Activated CD8-positive, alpha-beta memory T cell treated with anti-CD3 and anti-CD28 coated beads for 4 hours (primary cell): ENCODE measurements around the gene TMEM273.
A peak's percentile ranks its signal among the peaks of the same experiment; 100 is the strongest.
"Not testable (repeated sequence)": the region's sequence is repeated elsewhere in the genome, so short reads cannot be mapped to it uniquely, and the experiment has no call there.

Experiments
- DNase-seq, 2 donors: peaks; one replicate each; pipeline ENCODE4 v3.0.0-alpha.2; 2020; ENCODE audit warnings: low read depth in 2 of 2

TMEM273 gene

DNA sequence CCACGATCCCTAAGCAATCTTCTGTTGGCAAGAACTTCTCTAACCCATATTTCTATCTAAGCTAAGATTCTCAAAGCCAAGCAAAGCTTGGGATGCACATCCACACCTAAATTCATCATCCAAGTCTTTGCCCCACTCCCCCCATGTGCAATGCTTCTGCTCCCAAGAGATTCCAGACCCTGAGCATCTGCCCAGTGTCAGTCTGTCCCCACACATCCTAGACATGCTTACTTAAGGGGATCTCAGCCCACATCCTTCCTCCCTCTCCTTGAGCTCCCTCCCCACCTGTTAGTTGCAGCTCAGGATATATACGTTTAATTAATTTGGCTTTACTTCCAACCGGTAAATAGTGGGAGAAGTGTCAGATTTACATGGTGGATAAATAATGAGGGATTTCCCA is 17.0 kb upstream of the TMEM273 start:
- no peak for DNase-seq

DNA sequence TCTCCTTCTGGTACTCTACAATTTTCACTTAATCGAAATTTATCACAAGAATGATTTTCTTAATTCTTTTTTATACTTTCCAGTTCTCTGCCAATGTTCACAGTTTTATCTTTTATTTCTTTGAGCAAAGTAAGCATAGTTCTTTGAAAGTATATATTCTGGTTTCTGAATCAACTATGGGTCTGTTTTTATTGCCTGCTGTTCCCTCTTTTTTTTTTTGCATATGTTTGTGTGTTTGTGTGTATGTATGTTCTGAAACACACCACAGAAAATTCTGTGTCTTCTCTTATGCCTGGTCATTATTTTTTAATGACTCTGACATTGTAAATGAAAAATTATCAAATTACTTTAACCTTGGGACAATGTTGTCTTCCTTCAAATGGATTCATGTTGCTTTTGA is 15.9 kb upstream of the TMEM273 start:
- DNase-seq, result no peak

DNA sequence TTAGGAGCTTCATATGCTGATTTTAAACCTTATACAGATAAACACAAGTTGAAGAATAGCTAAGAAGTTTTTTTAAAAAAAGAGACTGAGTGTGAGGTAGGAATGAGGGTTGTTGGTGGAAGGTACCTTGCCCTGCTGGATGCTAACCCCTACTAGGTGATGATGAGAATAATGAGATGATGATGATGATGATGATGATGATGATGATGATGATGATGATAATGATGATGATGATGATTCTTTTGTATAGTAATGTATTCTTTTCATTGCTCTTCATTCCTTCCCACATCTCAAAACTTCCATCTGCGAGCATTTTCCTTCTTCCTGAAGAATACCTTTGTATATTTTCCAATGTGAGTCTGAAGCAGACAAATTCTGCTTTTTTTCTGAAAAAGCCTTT is 14.1 kb upstream of the TMEM273 start:
- DNase-seq, result no peak

DNA sequence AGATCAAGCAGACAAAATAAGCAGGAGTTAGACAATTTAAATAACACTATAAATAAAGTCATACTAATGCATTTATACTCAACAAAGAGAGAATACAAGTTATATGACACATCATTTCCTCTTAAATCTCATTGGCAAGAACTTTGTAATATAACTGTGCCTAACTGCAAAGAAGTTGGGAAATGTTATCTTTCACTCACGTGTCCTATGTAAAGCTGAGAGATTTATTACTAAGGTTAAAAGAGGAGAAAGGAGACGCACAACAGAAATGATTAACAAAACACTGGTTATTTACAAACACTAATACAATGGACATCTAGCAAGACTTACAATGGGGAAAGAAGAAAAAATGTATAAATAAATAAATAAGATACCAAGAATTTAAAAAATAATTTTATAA is 12.7 kb upstream of the TMEM273 start:
- no peak for DNase-seq

DNA sequence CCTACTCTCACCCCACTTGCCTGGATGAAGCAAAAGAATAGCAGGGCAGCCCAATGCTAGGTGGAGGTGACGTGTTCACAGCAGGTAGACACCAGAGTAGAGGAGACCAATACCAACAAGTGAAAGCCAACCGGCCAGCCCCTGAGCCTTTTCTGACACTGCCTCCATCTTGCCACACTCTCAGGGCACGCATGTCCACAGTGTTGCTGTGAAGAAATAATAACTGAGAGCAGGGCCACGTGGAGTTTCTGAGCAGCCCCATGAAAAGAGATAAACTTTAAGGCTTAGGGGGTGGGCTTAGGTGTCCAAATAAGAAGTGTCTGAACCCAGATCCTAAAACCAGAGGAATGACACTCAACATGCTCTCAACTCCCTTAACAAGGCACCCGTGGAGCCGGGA is 9.0 kb upstream of the TMEM273 start:
- DNase-seq, result no peak

DNA sequence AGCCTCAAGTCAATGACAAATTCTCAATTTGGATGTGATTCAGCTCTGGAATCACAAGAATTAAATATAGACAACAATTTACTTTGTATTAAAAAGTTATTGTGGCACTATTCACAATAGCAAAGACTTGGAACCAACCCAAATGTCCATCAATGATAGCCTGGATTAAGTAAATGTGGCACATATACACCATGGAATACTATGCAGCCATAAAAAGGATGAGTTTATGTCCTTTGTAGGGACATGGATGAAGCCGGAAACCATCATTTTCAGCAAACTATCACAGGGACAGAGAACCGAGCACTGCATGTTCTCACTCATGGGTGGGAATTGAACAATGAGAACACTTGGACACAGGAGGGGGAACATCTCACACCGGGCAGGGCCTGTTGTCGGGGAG is 7.7 kb upstream of the TMEM273 start:
- not testable (repeated sequence) for DNase-seq

DNA sequence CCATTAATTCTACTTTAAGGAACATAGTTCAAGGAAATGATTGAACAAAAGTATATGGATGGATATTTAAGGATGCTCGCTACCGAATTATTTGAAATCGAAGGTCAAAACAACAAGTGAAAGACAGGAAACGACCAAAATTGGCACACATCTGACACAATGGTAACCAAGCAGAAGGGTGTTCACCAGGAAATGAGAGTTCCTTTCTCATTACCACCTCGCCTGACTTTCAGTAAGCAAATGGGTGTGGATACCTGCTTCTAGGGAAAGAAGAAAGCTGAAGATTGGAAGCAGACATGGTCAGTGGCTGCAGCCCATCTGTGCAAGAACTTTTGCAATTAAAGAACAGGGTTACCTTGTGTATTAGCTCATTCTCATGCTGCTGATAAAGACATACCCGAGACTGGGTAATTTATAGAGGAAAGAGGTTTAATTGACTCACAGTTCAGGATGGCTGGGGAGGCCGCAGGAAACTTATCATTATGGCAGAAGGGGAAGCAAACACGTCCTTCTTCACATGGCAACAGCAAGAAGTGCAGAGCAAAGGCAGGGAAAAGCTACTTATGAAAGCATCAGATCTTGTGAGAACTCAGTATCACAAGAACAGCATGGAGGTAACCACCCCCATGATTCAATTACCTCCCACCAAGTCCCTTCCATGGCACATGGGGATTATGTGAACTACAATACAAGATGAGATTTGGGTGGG is 6.2 kb upstream of the TMEM273 start:
- no peak for DNase-seq

DNA sequence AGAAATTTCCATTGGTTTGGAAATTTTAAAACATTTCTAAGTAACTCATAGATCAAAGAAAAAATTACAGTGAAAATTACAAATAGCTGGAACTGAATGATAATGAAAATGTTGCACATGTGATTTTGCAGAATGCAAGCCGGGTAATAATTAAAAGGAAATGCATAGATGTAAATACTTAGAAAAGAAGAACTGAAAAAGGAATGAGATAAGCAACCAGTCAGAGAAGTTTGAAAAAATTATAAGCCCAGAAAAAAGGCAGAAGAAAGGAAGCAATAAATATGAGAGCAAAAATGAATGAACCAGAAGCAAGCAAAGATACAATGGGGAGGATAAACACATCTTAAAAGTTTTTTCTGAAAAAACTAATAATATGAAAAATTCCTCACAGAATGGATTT is 3.2 kb upstream of the TMEM273 start:
- DNase-seq, result no peak

DNA sequence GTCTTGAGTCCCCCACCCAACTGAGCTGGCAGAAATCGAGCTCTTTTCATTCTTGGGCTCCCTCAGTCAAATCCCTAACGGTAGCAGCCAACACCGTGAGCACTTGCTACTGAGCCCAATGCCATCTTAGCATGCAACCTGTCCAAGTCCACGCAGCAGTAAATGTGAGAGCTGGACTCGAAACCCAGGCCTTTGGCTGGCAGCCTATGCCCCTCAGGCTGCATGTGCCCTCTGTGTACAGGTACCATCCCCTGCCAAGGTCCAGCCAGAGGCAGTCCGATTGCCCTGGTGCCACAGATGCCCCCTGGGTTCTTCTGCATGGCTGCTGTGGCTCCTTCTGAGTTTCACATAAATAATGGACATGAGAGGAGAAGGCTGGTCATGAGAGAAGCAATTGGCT is 1.2 kb upstream of the TMEM273 start:
- no peak for DNase-seq

DNA sequence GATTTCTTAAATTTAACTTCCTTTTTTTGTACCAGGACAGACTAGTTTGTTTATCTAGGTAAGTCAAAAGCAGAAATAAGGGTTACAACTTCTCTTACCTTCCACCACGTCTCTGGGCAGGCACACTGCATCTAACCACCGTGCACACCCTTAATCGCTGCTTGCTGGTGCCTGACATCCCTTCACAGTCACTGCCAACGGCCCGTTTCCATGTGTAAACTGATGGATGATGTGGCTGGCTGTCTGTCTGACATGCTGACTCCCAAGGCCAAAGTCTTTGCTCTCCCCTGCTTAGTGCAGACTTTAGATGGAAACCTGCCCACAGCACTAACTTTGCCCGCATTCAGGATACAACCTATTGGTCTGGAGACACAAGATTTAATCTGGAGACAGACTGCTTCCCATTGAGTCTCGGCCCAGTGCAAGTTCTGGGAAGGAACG is 1.1 kb downstream of the TMEM273 start:
- no peak for DNase-seq

DNA sequence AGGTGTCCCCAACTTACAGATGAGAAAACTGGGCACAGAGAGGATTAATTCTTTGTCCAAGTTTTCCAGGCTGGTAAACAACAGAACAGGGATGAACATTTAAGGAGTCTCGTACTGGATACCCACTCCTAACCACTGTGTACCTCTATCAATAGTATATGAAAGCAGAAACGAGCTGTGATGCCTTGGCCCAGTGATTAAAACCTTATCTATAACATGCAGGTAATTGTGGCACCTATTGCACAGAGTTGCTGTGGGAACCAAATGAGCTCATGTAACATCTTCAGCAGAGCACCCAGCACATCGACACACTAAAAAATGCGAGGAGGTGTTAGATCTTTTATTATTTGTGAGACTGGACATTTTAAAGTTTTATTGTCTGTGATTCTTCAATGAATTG is 1.6 kb downstream of the TMEM273 start:
- DNase-seq, result no peak

DNA sequence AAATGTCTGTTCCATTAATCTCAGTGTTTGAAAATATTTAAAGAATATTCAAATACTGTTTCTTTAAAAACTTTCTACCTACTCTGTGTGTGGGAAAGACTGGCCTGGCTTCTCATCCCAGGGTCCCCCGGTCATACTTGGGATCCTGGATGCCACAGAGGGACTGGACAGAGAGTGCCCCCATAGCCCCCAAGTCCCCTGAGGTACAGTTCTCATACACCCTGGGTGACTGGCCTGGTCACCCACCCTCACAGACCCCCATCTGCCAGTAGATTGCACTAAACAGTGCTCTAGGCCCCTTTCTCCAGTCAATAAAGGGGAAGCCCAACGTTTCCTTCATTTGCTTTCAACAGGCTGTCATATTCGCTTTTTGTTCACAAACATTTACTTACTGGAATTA is 3.0 kb downstream of the TMEM273 start:
- DNase-seq, result no peak

DNA sequence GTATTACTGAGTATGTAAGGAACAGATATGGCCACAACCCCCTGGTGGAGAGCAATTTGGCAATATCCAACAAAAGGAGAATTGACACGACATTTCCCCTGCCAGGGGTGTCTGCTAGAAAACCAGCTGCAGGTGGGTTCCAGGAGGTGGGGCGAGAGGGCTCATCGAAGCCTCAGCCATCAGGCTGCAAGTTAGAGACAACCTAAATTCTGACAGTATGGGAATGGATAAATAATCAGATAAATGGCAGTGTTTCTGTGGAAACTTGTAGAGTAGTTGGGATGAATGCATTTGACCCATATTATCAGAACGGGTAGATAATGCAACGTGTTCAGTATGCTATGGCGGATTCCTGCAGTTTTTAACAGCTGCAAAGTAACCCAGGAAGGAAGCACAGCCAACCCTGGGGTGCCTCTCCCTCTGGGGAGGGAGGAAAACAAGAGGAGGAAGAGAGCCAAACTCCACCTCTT is 3.5 kb downstream of the TMEM273 start:
- no peak for DNase-seq

DNA sequence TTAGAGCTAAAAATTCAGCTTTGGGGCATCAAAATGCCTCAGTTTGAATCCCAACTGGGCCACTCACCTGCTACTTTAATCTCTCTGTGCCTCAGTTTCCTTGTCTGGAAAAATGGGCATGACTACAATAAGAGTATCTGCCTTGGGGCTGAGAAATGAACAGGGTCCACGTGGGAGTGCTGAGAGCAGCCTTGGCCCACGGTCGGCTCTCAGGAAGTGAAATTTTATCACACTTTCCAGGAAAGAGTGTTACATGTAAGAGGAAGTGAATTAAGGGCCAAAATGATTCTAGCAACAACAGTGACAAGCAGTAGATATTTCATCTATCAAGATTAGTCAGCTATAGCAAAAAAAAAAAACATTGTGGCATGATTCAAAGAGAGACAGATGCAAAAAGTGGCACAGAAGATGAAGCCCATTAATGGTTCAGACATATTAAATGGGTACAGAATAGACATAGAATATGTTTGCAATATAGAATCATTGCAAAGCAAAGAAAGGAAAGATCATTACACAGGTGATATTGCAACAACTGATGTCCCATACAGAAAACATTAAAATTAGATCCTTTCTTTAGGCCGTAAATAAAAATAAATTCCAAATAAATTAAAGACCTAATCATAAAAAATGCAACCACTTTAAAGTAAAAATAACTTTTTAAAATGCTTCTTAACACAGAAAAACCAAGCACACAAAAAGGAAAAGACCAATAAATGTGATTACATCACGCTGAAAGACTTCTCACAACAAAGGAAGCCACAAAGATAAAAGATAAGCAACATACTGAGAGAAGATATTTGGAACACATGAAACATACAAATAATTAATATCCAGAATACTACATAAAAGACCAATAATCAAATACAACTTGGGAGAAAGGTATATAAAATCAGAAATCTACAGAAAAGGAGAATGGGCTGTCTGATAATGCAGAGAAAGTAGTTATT is 4.3 kb downstream of the TMEM273 start:
- DNase-seq, result no peak

DNA sequence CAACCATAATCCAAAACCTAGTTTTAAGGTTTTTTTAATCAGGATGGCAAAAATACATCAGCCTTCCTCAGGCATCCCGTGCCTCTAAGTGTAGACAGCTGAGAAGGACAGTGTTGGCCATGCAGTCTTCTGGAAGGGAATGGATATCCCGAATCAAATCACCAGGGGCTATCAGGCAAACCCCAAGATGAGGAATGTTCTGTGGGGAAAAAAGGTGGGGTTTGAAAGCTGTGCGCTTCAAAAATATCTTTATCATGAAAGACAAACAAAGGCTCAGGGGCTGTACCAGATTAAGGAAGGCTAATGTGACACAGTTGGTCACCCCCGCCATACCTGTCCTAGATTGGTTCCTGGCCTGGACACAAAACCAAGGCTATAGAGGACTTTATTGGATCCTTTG is 5.4 kb downstream of the TMEM273 start:
- no peak for DNase-seq

DNA sequence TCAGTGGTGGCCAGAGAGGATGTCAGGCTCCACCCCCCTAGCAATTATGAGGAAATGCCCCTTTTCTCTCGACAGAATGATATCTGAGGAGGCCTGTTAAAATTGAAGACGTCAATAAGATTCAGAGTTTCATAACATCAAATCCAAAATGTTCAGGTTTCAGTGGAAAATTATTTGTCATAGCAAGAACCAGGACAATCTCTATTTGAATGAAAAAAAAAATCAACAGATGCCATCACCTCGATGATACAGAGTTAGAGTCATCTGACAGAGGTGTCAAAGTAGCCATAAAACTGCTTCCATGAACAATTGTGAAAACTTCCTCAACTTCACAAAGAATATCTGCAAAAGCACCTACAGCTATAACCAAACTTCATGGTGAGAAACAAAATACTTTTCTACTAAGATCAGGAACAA is 7.7 kb downstream of the TMEM273 start:
- DNase-seq, result no peak

DNA sequence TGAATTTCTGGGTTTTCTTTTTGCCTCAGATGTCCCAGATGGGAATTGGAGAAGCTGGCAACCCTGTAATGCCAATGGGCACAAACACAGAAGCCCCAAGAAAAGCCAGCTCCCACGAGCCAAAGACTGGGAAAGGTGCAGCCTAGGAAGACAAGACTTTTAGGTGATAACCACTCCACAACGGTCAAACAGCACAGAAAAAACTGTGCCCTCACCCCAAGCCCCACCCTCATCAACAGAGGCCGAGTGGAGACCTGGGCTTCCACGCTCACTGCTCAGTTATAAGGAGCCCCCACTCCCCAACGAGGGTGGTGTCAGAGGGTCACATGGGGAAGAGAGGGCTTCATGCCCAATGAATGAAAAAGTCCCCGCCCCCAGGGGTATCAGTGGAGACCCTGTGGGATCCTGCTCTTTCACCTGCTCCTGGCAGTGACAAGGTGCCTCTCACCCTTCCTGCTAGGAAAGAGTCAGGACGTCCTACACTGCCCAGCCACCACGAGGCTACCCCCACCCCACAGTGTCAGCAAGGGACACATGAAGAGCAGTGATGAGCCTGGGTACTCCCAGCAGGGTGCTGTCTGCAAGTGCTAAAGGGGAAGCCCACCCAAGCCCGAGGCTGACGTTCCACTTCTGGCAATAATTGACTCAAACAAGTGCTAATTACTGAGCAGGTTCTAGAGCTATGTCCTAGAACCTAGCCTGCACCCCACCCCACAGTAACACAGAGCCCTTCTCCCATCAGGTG is 8.3 kb downstream of the TMEM273 start:
- DNase-seq, result no peak

DNA sequence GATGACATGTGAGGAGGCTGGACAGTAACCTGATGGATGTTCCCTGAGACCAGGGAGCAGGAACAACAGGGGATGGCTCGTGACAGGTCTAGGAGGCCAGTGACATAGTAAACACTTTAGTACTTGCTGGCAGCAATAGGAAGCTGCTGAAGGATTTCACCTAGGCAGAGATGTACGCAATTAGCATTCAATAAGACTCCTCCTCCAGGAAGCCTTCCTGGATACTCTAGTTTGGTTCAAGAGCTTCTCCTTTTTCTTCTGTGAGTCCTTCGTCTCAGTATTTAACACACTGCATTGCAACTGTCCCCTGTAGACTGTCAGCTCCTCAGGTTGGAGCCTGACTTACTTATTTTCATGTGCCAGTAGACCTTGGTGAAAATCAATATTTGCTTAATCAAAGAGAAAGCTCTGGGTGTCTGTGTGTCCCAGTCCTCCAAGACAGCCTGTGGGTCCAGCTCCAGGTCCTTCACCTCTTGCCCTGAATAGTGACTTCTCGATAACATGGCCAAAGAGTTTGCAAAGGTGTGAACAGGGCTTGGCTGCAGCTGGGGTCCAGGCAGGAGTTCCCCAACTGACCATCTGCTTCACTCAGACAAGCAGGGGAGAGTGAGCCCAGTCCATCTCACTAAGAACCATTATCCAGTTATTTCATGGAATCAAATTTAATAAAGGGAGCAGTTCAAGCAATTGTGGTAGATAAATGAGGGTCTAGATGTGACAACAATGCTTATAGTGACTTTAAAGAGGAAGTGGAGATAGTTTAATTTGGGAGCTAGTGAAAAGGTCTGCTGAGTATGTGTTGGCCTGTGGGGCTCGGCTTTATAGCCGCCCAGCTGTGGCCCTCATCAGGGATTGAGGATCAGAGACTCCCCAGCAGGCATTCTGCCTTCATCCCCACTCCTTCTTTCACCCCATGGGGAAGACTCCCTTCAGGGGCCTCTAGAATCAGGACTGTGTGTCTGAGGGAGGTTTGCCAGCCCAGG is 9.4 kb downstream of the TMEM273 start:
- no peak for DNase-seq

DNA sequence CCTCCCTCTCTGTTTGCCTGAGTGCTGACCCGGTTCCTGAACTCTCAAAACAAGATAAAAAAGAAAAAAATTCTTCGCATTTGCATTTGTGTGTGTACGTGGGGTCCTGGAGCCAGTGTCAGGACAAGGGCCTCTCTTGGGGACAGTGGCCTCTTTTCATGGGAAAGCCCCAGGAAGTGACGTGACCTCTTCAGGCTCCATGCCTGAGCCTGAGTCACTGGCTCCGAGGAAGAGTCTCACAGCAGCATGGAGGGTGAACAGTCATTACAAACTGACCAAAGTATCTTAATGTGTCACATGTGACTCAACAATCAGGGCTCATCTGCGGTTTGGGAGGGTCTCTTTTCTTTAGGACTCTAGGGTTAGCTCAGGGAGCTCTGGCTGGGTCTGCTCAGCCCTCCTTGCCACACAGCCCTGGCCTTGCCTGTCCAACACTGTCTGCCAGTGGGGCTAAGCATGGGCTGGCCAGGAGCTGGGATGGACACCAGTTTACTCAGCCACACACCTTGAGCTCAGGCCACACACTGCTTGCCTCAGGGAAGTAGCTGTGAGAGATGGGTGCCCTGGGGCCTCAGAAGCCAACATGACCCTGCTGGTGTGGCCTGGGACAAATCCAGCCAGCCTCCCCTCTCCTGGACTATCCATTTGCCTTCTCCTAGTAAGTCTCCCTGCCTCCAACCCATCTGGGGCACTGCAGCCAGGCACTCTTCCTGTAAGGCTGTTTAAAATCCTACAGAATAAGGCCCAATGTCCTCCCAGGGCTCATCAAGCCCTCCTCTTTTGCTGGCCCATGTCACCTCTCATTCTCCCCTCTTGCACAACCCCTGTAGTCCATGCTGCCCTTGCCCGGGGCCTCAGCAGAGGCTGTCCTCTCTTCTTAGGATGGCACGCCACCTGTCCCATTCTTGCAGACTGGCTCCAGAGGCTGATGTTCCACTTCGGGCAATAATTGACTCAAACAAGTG is 10.5 kb downstream of the TMEM273 start:
- DNase-seq, result peak in 1 of 2 donors; percentile 52
